HAP-1 (cell line): ENCODE data around the gene ACSL1.

Source experiments
- DNase-seq, 2 experiments: peaks; one replicate each; pipeline ENCODE4 v3.0.0-alpha.2; 2016 to 2020; ENCODE audit warnings: low spot score in 2 of 2
- H3K27me3 ChIP-seq: fragments of 250-450 bp; sonication (Bioruptor Pico); 2 replicates; pipeline ENCODE4 v1.5.1; 2020; ENCODE audit warnings: low read depth, mild to moderate bottlenecking, moderate library complexity
- H3K36me3 ChIP-seq: fragments of 250-450 bp; sonication (Bioruptor Pico); replicated peaks from 2 replicates; pipeline ENCODE4 v1.5.1; 2020; ENCODE audit warnings: mild to moderate bottlenecking
- H3K4me1 ChIP-seq: fragments of 250-450 bp; sonication (Bioruptor Pico); 2 replicates; pipeline ENCODE4 v1.5.1; 2020; ENCODE audit warnings: mild to moderate bottlenecking
- H3K4me3 ChIP-seq: fragments of 250-450 bp; sonication (Bioruptor Pico); 2 replicates; pipeline ENCODE4 v1.5.1; 2020; ENCODE audit warnings: mild to moderate bottlenecking, moderate library complexity
- H3K9me3 ChIP-seq: fragments of 250-450 bp; sonication (Bioruptor Pico); 2 replicates; pipeline ENCODE4 v1.5.1; 2020; ENCODE audit warnings: mild to moderate bottlenecking, moderate library complexity
- in situ Hi-C: fragments of 300-500 bp; cut with MboI; formaldehyde crosslinking; loops from 3 replicates; pipeline ENCODE4 v1.14.3; 2020; ENCODE audit warnings: low sequenced_read_pairs, inconsistent platforms, mixed read lengths

The ACSL1 gene

DNA sequence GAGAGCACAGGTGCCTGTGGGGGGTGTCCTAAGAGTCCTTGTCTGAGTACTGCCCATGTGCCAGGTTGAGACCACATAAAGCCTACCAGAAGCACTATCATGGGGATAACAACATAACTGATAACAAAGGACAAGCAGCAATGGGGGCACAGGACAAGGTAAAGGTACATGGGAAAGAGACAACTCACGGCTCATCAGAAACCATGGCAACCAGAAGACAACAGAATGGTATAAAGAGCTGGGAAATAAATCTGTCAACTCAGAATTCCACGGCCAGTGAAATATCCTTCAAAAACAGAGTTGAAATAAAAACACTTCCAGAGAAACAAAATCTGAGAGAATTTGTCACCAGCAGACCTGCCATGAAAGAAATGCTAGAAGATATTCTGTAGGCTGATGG lies 111.9 kb downstream of the ACSL1 start:
- in situ Hi-C loops: no loop called here
- peaks cover 86% of the 10 kb centered on the region for H3K36me3 ChIP-seq

DNA sequence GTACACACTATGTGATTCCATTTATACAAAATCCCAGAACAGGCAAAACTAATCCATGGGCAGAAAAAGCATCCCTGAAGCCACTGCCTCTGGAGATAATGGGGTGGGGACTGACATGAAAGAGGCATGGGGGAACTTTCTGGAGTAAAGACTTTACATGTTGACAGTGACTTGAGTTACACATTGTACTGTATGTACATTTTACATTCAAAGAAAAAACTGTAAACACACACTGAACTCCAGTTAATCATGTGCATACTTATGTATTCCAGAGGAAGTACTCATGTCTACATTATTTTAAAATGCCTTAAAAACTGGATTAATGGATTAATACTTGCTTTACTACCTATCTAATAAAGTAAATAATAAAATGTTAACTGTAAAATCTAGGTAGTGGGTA lies 113.4 kb downstream of the ACSL1 start:
- no peak overlapping the region for H3K4me3 ChIP-seq
- DNase-seq: no peak
- H3K4me1 ChIP-seq: no peaks in the 10 kb centered on the region
- in situ Hi-C loops: no loop called here
- H3K27me3 ChIP-seq: no peaks in the 10 kb centered on the region
- no peaks in the 10 kb centered on the region for H3K9me3 ChIP-seq
- peaks cover 81% of the 10 kb centered on the region for H3K36me3 ChIP-seq

More for the DNA sequence above, 111.9 kb downstream of the ACSL1 start:
- no peak for DNase-seq
- Histone ChIP-seq H3K4me3 (no peak overlapping the region), H3K9me3 (no peaks in the 10 kb centered on the region), H3K4me1 (no peaks in the 10 kb centered on the region), H3K27me3 (no peaks in the 10 kb centered on the region)

DNA sequence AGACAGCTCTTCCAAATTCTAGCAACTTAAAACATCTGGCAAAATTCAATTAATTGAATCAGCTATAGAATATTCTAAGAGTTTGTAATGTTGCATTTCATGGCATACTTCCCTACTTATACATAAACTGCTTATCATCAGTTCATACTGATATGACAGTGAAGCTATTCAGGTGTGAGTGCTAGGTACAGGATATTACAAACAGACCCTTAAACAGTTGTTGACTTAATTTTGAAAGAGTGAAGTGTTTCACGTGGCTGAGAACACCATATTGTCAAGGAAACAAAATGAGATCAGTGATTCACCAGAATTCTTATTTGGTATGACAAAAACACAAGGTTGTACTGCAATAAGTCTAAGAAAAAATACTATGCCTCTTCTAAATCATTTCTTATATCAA lies 119.3 kb downstream of the ACSL1 start:
- H3K4me3 ChIP-seq: no peak overlapping the region
- no peak for DNase-seq
- no peaks in the 10 kb centered on the region for H3K27me3 ChIP-seq
- H3K4me1 ChIP-seq: peaks cover 11% of the 10 kb centered on the region
- H3K36me3 ChIP-seq: peaks cover 80% of the 10 kb centered on the region
- no peaks in the 10 kb centered on the region for H3K9me3 ChIP-seq
- in situ Hi-C loops: no loop called here

DNA sequence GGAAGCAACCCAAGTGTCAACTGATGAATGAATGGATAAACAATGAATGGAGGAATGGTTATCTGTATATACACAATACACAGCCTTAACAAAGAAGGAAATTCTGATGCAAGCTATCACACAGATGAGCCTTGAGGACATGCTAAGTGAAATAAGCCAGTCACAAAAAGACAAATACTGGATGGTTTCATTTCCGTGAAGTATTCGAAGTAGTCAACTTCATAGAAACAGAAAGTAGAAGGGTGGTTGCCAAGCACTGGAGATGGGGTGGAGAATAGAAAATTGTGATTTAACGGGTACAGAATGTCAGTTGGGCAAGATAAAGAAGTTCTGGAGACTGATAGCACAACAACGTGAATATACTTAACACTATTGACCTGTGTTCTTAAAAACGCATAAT lies 120.1 kb downstream of the ACSL1 start:
- in situ Hi-C loops: no loop called here
- Histone ChIP-seq H3K4me3 (no peak overlapping the region), H3K9me3 (no peaks in the 10 kb centered on the region), H3K36me3 (peaks cover 80% of the 10 kb centered on the region), H3K27me3 (no peaks in the 10 kb centered on the region), H3K4me1 (peaks cover 11% of the 10 kb centered on the region)
- DNase-seq: no peak
